OCI-LY7 (cell line): Measurements from ENCODE around the gene RIPK4. TPM values are rescaled to one million over a fixed set of nuclear protein-coding genes. Genes with fewer than 3 reads are reported as not detected.

Source experiments
- BruUV-seq: library from RNA; stranded (reverse); fragments of 400-500 nt; replicated peaks from 2 replicates; lab custom pipeline; 2021; lab: Mats Ljungman, UMichigan
- CTCF ChIA-PET: fragments of 300-600 bp; sonication (Branson Sonifier 250); formaldehyde crosslinking; loops from one replicate; lab custom pipeline; 2022; ENCODE audit warnings: antibody characterized with exemption; ENCODE audit not compliant: unreplicated experiment; lab: Charles Lee
- POLR2A ChIA-PET: fragments of 300-600 bp; sonication (Branson Sonifier 250); formaldehyde crosslinking; loops from one replicate; lab custom pipeline; 2022; ENCODE audit warnings: antibody characterized with exemption; lab: Charles Lee
- DNase-seq: peaks from one replicate; pipeline ENCODE4 v3.0.0-alpha.2; 2015; ENCODE audit warnings: low spot score
- H2AFZ ChIP-seq: fragments of 200-600 bp; sonication (generic), shearing (Covaris generic); 2 replicates; pipeline ENCODE4 v1.6.1; 2014; ENCODE audit warnings: mild to moderate bottlenecking, antibody characterized with exemption, low read length, moderate library complexity
- H3K27ac ChIP-seq: fragments of 200-600 bp; sonication (generic); 2 replicates; pipeline ENCODE4 v1.5.1; 2014; ENCODE audit warnings: mixed run types, low read depth, mild to moderate bottlenecking, moderate library complexity, low read length, inconsistent platforms; ENCODE audit not compliant: poor library complexity, severe bottlenecking
- H3K36me3 ChIP-seq: fragments of 200-600 bp; sonication (generic); 2 replicates; pipeline ENCODE4 v1.6.1; 2014; ENCODE audit warnings: mild to moderate bottlenecking, antibody characterized with exemption, low read length, moderate library complexity, mixed read lengths; ENCODE audit not compliant: insufficient read depth
- H3K4me1 ChIP-seq: fragments of 200-600 bp; sonication (generic); 2 replicates; pipeline ENCODE4 v1.5.1; 2014; ENCODE audit warnings: mild to moderate bottlenecking, low read length; ENCODE audit not compliant: insufficient read depth, poor library complexity, severe bottlenecking
- H3K4me2 ChIP-seq: fragments of 200-600 bp; sonication (generic); 2 replicates; pipeline ENCODE4 v1.6.1; 2014; ENCODE audit warnings: mild to moderate bottlenecking, low read length
- H3K4me3 ChIP-seq: fragments of 200-600 bp; sonication (generic); 2 replicates; pipeline ENCODE4 v1.5.1; 2014; ENCODE audit warnings: mild to moderate bottlenecking, low read depth, low read length; ENCODE audit not compliant: poor library complexity, severe bottlenecking
- H3K79me2 ChIP-seq: fragments of 200-600 bp; sonication (generic); 2 replicates; pipeline ENCODE4 v1.6.1; 2016; ENCODE audit warnings: low read depth, mild to moderate bottlenecking, low read length, moderate library complexity, mixed read lengths; ENCODE audit not compliant: insufficient read depth
- H3K9me2 ChIP-seq: fragments of 200-600 bp; sonication (generic); 2 replicates; pipeline ENCODE4 v1.6.1; 2016; ENCODE audit warnings: mild to moderate bottlenecking, low read length, mixed read lengths; ENCODE audit not compliant: insufficient read depth
- H3K9me3 ChIP-seq: fragments of 200-600 bp; sonication (generic); 2 replicates; pipeline ENCODE4 v1.6.1; 2014; ENCODE audit warnings: mild to moderate bottlenecking, mixed run types, low read length, mixed read lengths
- H4K20me1 ChIP-seq: fragments of 200-600 bp; sonication (generic); 2 replicates; pipeline ENCODE4 v1.6.1; 2014; ENCODE audit warnings: mild to moderate bottlenecking, antibody characterized with exemption, low read length, moderate library complexity, mixed read lengths; ENCODE audit not compliant: insufficient read depth
- EZH2phosphoT487 ChIP-seq: fragments of 200-600 bp; sonication (generic); IDR thresholded peaks from 2 replicates; pipeline ENCODE4 v1.6.1; 2018; ENCODE audit warnings: low read depth, borderline replicate concordance, mild to moderate bottlenecking, mixed run types, antibody characterized with exemption, low read length, moderate library complexity, mixed read lengths
- intact Hi-C: fragments of 100-400 bp; cut with micrococcal nuclease; formaldehyde crosslinking; loops from one replicate; pipeline ENCODE4 v1.10.0; 2022; ENCODE audit not compliant: unreplicated experiment
- total RNA-seq, 2 experiments: library from RNA; depleted of rRNA in 1 of 2; stranded (reverse); fragments of >200 nt in 1 of 2; shearing (Covaris generic) in 1 of 2; gene quantifications; 2 replicates each; pipeline ENCODE4 v1.2.3, GENCODE V29; 2014 to 2022
- TF ChIP-seq, protein P1 (sequence below): fragments of 200-600 bp; sonication (generic); conservative IDR thresholded peaks from 2 replicates; pipeline ENCODE4 v1.5.1; 2014; ENCODE audit warnings: mild to moderate bottlenecking, antibody characterized with exemption, low read length, moderate library complexity, mixed read lengths

The RIPK4 gene
- total RNA-seq, 2 experiments from 2014 or later: 0.08 to 0.19 TPM

DNA sequence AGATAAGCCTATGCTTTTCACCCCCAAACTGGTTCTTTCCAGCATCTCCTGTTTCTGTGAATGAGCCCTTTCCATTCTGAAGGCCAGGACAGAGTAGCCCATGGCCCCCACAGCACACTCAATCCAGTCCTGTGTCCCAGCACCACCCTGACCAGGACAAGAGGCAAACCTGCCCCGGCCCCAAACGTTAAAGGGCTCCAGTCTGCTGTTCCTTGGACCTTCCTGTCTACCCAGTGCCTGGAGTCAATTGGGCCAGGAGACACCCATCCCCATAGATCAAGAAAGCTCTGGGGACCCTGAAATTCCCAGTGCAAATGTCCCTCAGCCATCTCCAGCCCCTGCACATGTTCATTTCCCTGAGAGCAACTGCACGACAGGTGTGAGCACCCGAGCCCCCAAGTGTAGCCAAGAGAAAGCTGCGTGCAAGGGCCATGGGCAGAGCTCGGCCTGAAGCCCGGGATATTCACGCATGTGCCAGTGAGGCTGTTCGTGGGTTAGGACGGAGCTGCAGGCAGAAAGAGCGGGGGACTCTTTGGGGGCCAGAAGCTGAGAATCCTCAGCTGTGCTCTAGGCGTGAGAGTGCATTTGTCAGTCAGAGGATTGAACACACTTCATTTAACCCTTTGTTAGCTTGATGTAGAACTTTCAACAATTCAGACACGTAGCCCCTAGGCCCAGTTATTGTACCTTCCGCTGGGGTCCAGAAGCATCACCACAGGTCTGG lies 4.2 kb upstream of the RIPK4 start:
- CTCF ChIA-PET: no interaction called here
- POLR2A ChIA-PET: no interaction called here

DNA sequence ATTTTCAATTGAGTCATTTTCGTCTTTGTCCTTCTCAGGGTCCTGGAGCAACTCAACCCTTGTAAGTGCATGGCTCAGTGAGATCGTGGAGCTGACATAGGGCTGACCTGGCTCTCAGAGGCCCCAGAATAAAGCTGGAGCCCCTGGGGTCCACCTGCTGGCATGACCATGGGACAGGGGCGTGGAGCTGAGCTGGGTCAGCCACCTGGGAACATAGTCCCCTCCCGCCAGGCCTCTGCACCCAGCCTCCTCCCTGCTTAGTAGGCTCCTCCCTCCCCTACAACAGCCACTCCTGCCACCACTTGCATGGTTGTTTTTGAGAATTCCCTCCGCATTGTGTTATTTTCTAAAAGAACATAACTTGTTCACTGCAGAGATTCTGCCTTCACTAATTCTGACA lies 3.1 kb upstream of the RIPK4 start:
- H3K4me3 ChIP-seq: no peak overlapping the region
- no TSS peak for BruUV-seq
- H3K79me2 ChIP-seq: no peaks in the 10 kb centered on the region
- H3K9me3 ChIP-seq: no peaks in the 10 kb centered on the region
- H3K27ac ChIP-seq: no peak overlapping the region
- TF ChIP-seq EZH2phosphoT487: no peak
- TF ChIP-seq, protein P1, sequence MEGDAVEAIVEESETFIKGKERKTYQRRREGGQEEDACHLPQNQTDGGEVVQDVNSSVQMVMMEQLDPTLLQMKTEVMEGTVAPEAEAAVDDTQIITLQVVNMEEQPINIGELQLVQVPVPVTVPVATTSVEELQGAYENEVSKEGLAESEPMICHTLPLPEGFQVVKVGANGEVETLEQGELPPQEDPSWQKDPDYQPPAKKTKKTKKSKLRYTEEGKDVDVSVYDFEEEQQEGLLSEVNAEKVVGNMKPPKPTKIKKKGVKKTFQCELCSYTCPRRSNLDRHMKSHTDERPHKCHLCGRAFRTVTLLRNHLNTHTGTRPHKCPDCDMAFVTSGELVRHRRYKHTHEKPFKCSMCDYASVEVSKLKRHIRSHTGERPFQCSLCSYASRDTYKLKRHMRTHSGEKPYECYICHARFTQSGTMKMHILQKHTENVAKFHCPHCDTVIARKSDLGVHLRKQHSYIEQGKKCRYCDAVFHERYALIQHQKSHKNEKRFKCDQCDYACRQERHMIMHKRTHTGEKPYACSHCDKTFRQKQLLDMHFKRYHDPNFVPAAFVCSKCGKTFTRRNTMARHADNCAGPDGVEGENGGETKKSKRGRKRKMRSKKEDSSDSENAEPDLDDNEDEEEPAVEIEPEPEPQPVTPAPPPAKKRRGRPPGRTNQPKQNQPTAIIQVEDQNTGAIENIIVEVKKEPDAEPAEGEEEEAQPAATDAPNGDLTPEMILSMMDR: no peak
- no peaks in the 10 kb centered on the region for H4K20me1 ChIP-seq
- intact Hi-C loops: no loop called here
- no peaks in the 10 kb centered on the region for H3K36me3 ChIP-seq
- H3K4me1 ChIP-seq: peaks cover 26% of the 10 kb centered on the region
- no peaks in the 10 kb centered on the region for H3K9me2 ChIP-seq
- no peak overlapping the region for H2AFZ ChIP-seq
- CTCF ChIA-PET: no interaction called here
- H3K4me2 ChIP-seq: no peak overlapping the region
- POLR2A ChIA-PET: no interaction called here
- no peak for DNase-seq

More for the DNA sequence above, 4.2 kb upstream of the RIPK4 start:
- H3K27ac ChIP-seq: no peak overlapping the region
- H3K4me2 ChIP-seq: no peak overlapping the region
- peaks cover 26% of the 10 kb centered on the region for H3K4me1 ChIP-seq
- no peaks in the 10 kb centered on the region for H3K9me2 ChIP-seq
- TF ChIP-seq, protein P1: no peak
- TF ChIP-seq EZH2phosphoT487: no peak
- H3K79me2 ChIP-seq: no peaks in the 10 kb centered on the region
- intact Hi-C loops: no loop called here
- BruUV-seq: no TSS peak
- no peak for DNase-seq
- H3K36me3 ChIP-seq: no peaks in the 10 kb centered on the region
- no peak overlapping the region for H3K4me3 ChIP-seq
- H3K9me3 ChIP-seq: no peaks in the 10 kb centered on the region
- no peaks in the 10 kb centered on the region for H4K20me1 ChIP-seq
- no peak overlapping the region for H2AFZ ChIP-seq

DNA sequence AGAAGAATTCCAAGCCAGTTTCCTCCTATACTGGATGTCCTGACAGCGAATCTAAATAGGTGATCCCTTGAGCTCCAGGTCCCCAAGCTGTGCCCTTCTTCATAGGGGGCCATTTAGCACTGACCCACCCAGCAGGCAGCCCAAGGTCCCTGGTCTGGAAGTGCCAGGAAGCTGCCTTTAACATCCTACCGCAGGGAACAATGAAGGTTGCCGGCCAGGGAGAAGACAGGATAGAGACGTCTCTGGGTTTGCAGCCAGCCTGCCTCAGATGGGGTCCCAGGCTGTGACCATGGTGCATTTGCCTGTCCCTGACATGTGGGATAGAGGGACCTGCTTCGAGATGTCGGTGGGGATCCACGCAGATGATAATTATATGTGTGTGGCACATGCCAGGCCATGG lies 2.7 kb upstream of the RIPK4 start:
- CTCF ChIA-PET: no interaction called here
- Histone ChIP-seq H3K79me2 (no peaks in the 10 kb centered on the region), H3K9me3 (no peaks in the 10 kb centered on the region), H2AFZ (no peak overlapping the region), H4K20me1 (no peaks in the 10 kb centered on the region), H3K27ac (no peak overlapping the region), H3K36me3 (no peaks in the 10 kb centered on the region), H3K4me3 (no peak overlapping the region), H3K9me2 (no peaks in the 10 kb centered on the region), H3K4me1 (peaks cover 26% of the 10 kb centered on the region), H3K4me2 (no peak overlapping the region)
- no peak for DNase-seq
- intact Hi-C loops: no loop called here
- BruUV-seq: no TSS peak
- TF ChIP-seq, protein P1: no peak
- TF ChIP-seq EZH2phosphoT487: no peak
- POLR2A ChIA-PET: no interaction called here
